Amniotic epithelial cell (primary cell): Measurements from ENCODE around the gene DUSP16.
A peak's percentile ranks its signal among the peaks of the same experiment; 100 is the strongest.
"Not testable (repeated sequence)": the region's sequence is repeated elsewhere in the genome, so short reads cannot be mapped to it uniquely, and the experiment has no call there.

ENCODE experiments used
- DNase-seq: peaks from one replicate; pipeline ENCODE4 v3.0.0-alpha.2; 2010; ENCODE audit warnings: low read depth

Gene DUSP16

DNA sequence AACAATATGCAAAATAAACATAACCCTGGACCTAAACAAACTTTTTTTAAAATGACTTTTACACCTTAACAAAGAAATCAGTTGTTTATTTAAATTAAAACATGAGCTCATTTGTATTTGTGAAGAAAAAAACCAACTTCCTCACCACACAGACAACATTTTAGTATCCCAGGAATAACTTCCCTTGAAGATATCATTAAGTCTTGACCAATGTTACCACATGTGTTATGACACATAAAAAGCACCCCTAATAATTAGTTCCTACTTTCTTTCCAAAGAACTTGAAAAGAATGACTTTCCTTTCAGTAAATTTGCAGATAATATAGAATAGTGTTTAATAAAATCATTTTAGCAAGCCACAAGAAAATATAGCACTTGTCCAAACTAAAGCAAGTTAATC, 42.4 kb downstream of the DUSP16 start:
- DNase-seq, result no peak

DNA sequence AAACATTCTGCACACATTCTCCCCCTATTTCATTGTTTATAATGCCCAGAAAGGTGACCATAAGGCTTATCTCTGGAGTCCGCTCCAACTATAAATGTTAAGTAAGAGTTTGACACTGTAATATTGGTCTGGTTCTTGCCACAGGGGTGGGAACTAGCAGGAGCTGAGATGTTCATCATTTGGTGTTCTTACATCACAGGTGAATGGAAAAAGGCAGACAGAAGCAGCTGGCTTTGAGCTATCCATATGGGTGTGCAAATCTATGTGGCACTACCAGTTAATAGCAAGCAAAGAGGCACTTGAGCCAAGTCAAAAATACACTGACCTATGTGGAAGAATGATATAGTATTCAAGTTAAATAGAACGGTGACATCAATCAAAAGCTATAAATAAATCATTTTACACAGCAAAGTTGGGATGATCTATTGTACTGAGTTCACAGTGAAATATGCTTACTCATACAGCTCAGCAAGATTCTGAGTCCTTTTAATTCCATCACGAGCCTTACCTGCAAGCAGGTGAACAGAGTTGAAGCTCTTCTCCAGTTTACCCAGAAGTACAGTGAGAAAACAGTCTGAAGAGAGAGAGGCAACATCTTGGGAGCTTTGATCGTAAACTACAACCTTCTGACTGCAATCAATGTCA, 43.2 kb downstream of the DUSP16 start:
- no peak for DNase-seq

GRCh38 chr12:12518919-12519318, 43.7 kb downstream of the DUSP16 start:
- DNase-seq, result peak; percentile 52

DNA sequence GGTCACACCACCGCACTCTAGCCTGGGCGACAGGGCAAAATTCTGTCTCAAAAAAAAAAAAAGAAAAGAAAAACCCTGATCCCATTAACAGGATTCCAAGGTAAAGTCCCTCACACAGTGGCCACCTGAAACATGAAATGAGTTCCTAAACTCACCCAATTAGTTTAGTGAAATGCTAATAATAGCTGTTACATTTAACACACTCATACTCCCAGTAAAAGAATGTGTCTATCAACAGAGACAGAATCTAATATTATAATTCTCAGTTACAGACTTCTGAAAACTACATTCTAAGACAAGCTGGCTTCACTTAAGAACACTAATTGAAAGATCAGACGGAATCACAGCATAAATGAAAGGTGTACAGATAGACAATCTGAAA, 44.2 kb downstream of the DUSP16 start:
- DNase-seq, result no peak

DNA sequence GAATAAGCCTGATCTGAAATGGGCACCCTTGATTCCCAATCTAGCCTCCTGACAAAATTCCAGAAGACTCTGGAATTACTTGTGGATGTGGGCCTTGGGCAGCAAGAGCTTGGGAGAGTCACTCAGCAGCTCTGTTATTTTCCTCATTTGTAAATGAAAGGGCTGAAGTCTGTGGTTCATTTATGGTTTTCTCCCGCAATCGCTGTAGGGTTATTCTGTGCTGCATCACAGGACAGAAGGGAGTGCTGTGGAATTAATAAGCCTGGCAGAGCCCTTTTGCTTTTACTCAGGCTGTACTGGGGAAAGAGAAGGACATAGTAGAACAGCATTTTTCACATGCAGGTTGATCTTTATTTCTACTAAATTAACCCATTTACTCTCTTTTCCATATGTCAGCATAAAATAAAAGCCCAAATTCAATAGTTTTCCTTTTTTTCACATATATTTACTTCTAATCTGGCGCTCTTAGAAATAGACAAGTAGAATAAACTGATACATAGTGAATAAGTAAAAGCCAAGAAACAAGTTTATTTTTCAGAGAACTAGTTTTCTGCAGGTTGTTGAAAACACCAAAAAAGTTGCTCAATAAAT, 49.2 kb downstream of the DUSP16 start:
- no peak for DNase-seq

DNA sequence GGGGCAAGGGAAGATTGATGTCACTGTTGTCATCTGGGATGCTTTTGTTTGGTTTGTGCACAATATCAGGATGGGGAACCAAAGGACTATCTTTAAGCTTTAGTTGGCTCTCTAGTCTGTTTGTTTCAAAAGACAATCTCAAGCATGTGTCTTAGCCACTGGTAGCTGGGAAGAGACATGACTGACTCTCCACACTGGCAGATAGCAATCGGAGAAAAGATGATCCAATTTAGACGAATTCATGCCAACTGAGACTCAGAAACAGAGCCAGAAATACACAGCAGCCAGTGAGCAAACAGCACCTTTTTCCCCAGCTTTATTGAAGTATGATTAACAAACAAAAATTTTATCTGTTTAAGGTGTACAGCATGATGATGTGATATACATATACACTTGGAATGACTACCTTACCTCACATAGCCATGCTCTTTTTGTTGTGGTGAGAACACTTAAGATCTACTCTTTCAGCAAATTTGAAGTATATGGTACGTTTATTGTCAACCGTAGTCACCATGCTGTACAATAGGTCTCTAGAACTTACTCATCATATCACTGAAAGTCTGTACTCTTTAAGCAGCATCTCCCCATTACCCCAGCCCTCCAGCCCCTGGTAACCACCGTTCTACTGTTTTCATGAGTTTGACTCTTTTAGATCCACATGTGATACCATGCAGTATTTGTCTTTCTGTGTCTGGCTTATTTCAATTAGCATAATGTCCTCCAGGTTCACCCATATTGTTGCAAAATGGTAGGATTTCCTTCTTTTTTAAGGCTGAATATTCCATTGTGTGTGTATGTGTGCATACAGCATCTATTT, 50.6 kb downstream of the DUSP16 start:
- no peak for DNase-seq

DNA sequence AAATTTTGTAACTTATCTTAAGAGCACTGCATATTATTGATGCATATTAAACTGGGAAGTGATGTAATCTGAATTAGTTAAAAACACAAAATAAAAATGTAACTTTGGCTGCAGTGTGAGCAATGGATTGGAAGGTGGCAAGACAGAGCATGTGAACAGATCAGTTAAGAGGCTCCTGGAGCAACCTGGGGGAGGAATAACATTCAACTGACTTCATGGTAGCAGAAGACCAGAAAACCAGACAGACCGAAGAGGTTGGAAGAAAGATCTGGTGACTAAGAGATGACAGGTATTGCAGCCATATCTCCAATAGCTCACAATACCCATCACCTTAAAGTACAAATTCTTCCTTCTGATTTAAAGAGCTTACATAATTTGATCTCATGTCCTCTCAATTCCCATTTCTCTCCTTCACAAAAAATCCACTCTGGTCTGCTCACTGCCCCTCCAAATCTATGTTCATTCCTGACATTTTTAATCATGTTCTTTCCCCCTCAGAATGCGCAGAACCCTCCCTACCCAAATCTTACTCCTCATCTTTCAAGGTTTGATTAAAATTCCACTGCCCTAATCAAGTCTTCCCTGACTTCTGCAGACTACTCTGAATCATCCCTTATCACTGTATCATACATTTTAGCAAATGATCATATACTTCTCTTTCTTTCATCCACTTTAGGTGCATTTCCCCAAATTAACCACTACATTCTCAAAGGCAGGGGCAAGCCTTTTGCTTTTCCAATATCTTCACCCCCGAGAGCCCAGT, 51.5 kb downstream of the DUSP16 start:
- no peak for DNase-seq

GRCh38 chr12:12510551-12510950, 52.1 kb downstream of the DUSP16 start:
- DNase-seq, result no peak

DNA sequence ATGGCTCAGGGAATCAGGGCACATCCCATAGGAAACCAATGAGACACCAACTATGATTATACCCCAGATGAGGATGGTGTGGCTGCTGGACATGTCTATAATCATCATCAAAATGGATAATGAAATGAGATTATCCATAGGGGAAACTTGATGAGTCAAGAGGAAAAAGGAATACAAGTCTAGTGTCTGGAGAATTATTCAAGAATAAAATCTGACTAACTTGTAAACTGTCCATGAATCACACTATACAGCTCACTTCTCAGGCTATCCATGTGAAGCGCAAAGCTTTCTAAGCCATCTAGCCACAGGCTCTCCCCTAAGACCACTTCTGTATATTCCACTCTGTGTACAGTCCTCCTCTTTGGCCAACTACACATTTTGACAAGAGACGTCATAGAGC, 52.5 kb downstream of the DUSP16 start:
- DNase-seq, result peak; percentile 79

DNA sequence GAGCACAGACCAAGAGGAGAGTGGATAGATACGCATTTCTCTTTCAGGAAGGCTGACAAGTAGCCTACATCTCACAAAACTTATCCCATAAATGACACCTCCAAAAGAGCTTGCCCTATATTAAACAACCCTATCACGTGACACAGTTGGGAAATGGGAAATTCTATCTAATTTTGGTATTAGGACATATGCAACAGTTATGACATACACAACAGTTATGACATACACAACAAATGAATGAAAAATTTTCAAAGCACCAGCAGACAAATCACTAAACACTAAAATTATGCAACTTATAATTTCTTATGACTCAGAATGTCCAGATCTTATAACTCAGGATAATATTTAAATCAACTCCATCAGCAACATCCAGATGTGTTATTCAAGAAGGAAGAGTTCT, 54.1 kb downstream of the DUSP16 start:
- peak; percentile 74 for DNase-seq

- no peak for DNase-seq
Observed at GRCh38 chr12:12507121-12507520, 55.5 kb downstream of the DUSP16 start.

DNA sequence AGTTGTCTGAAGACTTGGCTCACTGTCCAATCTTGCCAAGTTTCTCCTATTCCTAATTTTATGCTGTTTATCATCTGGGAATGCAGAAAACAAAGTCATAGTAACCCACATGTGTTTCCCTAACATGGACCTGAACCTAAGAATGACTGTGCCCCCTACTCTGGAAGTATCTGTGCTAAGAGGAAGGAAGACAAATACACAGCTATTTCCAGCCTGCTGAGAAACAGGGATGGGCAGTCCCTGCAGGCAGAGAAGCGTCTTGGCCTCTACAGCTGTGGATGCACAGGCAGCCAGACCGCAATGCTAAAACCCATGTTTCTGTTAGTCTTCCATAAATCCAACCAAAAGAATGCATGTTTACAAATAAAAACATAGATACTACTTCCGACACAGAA, 56.2 kb downstream of the DUSP16 start:
- peak; percentile 65 for DNase-seq

DNA sequence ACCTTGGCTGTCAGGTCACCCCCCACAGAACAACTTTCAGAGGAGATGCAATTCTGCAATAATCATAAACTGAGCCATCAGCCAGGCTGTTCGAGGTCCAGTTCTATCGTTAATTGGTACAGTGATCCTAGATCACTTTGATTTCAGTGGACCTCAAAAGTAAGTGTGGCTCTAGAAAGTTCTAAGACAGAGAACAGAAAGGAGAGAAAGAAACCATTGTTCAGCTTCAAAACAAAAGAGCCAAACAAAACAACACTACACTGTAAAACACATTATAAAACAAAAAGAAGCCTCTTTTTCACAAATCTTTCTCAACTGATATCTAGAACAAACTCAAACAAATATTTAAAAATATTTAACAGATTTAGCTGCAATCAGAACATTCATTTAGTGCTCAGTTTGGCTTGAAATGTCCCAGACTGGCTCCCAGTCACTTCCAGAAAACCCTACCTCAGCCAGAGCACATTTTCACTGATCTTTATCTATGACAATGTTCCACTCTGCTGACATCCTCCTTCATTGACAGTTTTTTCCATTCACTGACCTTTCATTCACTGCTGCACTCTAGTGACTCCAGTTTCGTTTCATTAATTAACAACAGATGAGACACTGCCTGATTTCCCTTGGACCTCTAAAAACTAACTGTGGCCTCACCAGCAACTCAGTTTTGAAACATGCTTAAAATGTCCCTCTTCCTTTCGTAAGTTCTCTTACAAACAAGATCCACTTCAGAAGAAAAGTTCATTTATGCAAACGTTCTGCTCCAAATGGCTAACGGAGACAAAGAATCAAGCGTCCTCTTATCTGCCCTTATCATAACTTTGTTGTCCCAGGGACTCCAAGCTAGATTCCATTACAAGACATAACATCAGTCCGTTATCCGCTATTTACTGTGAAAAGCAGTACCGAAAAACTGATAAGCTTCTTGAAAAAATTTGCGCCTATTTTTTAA, 56.8 kb downstream of the DUSP16 start:
- DNase-seq, result no peak

DNA sequence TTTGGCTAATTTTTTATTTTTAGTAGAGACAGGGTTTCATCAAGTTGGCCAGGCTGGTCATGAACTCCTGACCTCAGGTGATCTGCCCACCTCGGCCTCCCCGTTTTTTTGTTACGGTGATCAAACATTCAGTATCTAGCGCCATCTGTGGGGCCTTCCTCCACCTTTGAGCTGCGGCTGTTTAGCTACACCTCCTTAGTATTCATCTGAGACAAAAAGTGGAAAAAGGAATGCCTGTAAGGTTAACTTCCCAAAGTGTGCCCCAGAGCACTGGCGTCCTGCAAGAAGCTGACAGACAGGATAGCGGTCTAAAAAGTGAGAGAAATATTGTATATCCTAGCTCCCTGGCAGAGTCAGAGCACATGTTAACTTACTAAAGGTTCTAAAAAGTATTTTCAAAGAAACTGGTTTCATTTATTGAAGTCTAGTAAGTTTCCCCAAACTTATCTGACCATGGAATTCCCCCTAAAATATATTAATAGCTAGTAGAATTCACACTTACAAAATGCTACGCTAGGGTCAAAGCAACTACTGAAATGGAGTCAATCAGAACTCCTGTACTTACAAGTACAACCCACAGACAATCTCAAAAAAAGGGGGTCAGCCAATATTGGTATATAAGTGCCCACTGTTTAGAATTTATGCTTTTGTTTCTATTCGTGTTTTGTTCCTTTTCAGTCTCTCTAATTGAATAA, 59.1 kb downstream of the DUSP16 start:
- DNase-seq, result no peak

- no peak for DNase-seq
Observed at GRCh38 chr12:12502815-12503151, 59.9 kb downstream of the DUSP16 start.

DNA sequence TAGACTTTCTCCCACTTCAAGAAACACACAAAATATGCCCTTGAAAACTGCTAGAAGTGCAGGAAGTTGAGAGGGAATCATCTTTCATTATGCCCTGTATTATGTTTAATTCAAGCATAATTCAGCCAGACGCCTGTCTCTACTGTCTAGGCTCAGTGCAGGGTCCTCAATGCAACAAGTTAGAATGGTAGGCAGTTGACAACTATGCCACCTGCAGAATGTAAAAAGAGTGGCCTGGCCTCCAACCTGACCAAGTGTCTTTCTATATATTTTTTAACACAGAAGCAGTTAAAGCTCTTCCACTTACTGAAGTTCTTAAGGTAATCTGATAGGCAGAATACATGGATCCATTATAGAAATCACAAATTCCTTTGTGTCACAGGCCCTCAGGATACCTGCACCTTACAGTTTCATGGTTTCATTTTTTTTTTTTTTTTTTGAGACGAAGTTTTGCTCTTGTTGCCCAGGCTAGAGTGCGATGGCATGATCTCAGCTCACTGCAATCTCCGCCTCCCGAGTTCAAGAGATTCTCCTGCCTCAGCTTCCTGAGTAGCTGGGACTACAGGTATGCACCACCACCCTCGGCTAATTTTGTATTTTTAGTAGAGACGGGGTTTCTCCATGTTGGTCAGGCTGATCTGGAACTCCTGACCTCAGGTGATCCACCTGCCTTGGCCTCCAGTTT, 60.4 kb downstream of the DUSP16 start:
- not testable (repeated sequence) for DNase-seq

DNA sequence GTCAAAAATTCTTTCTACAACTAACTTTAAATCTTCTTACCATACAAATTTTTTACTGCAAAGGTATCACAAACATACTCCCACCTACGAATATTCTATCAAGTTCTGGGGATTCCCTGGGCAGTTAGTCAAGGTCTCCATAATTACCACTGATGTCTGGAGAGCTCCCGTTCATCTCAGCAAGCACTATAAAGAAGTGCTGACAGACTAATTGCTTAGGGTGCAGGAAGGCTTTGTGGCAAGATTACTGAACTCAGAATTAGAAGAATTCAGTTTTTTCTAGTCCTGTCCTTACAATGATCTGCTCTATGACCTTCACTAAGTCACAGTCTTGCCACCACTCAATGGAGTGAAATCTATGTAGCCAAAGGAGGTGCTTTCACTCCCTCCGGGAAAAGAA, 61.5 kb downstream of the DUSP16 start:
- DNase-seq, result no peak

DNA sequence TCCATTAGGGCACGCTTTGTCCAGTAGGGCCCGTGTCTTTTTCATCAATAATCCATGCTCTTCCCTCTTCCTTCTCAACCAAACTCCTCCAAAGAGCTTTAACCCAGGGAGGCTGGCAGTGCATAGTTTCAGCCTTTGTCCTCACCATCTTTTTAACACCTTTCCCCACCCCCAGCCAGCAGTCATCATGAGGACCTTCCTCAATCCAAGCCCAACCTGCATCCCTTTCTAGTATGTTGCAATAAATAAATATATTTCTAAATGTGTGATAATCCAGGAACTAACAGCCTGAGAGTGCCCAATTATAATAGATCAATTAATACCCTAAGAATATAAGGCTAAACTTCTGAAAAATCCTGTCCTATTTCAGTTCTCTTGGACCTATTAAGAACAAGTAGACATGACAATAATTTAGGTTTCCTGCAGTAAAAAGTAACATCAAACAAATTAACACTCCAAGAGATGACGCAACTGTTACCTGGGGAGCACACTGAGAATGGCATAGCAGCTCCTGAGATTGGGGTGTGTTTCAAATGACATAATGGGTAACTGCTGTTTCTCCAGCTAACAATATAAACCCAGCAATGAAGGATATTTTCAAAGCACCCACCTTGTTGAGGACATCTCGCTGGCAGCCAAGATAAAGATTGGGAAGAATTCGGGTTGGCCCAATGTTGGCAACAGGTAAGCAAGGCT, 62.6 kb downstream of the DUSP16 start:
- DNase-seq, result no peak

GRCh38 chr12:12498210-12498609, 64.5 kb downstream of the DUSP16 start:
- no peak for DNase-seq

GRCh38 chr12:12495536-12495935, 67.1 kb downstream of the DUSP16 start:
- DNase-seq, result peak; percentile 61
